GM23338 (cell line): ENCODE data around the gene E2F3.

ENCODE experiments used
- CREB1 ChIP-seq: fragments of 250-450 bp; sonication (Bioruptor Pico); IDR thresholded peaks from 2 replicates; pipeline ENCODE4 v1.5.0; 2020; ENCODE audit warnings: low read depth, mild to moderate bottlenecking, moderate library complexity
- CTCF ChIP-seq, 2 experiments: fragments of 200-600 bp in 1 of 2; sonication (generic) in 1 of 2; conservative IDR thresholded peaks; 2 replicates each; pipeline versions ENCODE4 v1.5.1 to v1.6.1; 2016 to 2017; ENCODE audit warnings: antibody characterized with exemption in 2 of 2, low read depth in 2 of 2, mild to moderate bottlenecking in 2 of 2, moderate library complexity in 1 of 2
- ETS1 ChIP-seq: IDR thresholded peaks from 2 replicates; pipeline ENCODE4 v1.6.1; 2016; ENCODE audit warnings: antibody characterized with exemption
- EZH2 ChIP-seq: fragments of 200-600 bp; sonication (generic); IDR thresholded peaks from one replicate; pipeline ENCODE4 v1.8.0; 2017; ENCODE audit warnings: antibody characterized with exemption, mild to moderate bottlenecking, low read depth; ENCODE audit not compliant: unreplicated experiment
- EZH2phosphoT487 ChIP-seq: fragments of 200-600 bp; sonication (generic); IDR thresholded peaks from one replicate; pipeline ENCODE4 v1.8.1; 2018; ENCODE audit warnings: antibody characterized with exemption; ENCODE audit not compliant: unreplicated experiment
- JUNB ChIP-seq: IDR thresholded peaks from one replicate; pipeline ENCODE4 v1.6.1; 2016; ENCODE audit warnings: antibody characterized with exemption; ENCODE audit not compliant: unreplicated experiment
- POLR2AphosphoS5 ChIP-seq: IDR thresholded peaks from 2 replicates; pipeline ENCODE4 v1.6.1; 2016; ENCODE audit warnings: antibody characterized with exemption, low read depth
- REST ChIP-seq: IDR thresholded peaks from one replicate; pipeline ENCODE4 v1.6.1; 2018; ENCODE audit warnings: antibody characterized with exemption; ENCODE audit not compliant: unreplicated experiment
- STAT1 ChIP-seq: IDR thresholded peaks from one replicate; pipeline ENCODE4 v1.6.1; 2016; ENCODE audit warnings: antibody characterized with exemption; ENCODE audit not compliant: unreplicated experiment
- ZNF114 ChIP-seq: fragments of 250-450 bp; sonication (Bioruptor Pico); IDR thresholded peaks from 2 replicates; pipeline ENCODE4 v1.5.0; 2020; ENCODE audit warnings: mild to moderate bottlenecking, moderate library complexity
- ZNF331 ChIP-seq: fragments of 250-450 bp; sonication (Bioruptor Pico); IDR thresholded peaks from 2 replicates; pipeline ENCODE4 v1.5.0; 2020; ENCODE audit warnings: low read depth, mild to moderate bottlenecking, moderate library complexity
- ZNF462 ChIP-seq: fragments of 250-450 bp; sonication (Bioruptor Pico); IDR thresholded peaks from 2 replicates; pipeline ENCODE4 v1.5.0; 2020; ENCODE audit warnings: mild to moderate bottlenecking, moderate library complexity

- no peak for TF ChIP-seq POLR2AphosphoS5
- no peak for TF ChIP-seq CTCF (conservative IDR thresholded peaks at IDR 0.05; ENCODE audit: low read depth in 2 of 2)
- TF ChIP-seq EZH2, result no peak
- no peak for TF ChIP-seq CREB1 (CRISPR knock-in tag)
- no peak for TF ChIP-seq EZH2phosphoT487
- no peak for TF ChIP-seq REST
- TF ChIP-seq ETS1, result no peak
- no peak for TF ChIP-seq JUNB
- no peak for TF ChIP-seq ZNF331 (CRISPR knock-in tag)
- no peak for TF ChIP-seq STAT1
- TF ChIP-seq ZNF462 (CRISPR knock-in tag), result no peak
- no peak for TF ChIP-seq ZNF114
Measured at GRCh38 chr6:20509212-20509611, 107.5 kb downstream of the E2F3 start.
